B cell (primary cell): ENCODE results near the gene CCDC102A. TPM values are rescaled to one million over a fixed set of nuclear protein-coding genes. Genes with fewer than 3 reads are reported as not detected.

Source experiments
- ATAC-seq: fragments of 200-7000 bp; cut with Tn5 transposase; one replicate; pipeline ENCODE4 v1.10.0; 2021; ENCODE audit warnings: low read depth, mild to moderate bottlenecking, moderate number of reproducible peaks, moderate library complexity
- CTCF ChIA-PET: fragments of 350-600 bp; sonication (Branson Sonifier 250); formaldehyde crosslinking; loops from one replicate; lab custom pipeline; 2021; ENCODE audit warnings: antibody characterized with exemption, inconsistent platforms; lab: Charles Lee
- POLR2A ChIA-PET: fragments of 350-600 bp; sonication (Branson Sonifier 250); formaldehyde crosslinking; loops from one replicate; lab custom pipeline; 2021; ENCODE audit warnings: antibody characterized with exemption; lab: Charles Lee
- DNase-seq: peaks from one replicate; pipeline ENCODE4 v3.0.0; 2013
- H2AFZ ChIP-seq: 2 replicates; pipeline ENCODE4 v1.6.1; 2012; ENCODE audit warnings: mild to moderate bottlenecking, low read depth, low read length; ENCODE audit not compliant: insufficient read depth, poor library complexity, severe bottlenecking
- H3K27ac ChIP-seq, 2 donors: 1 replicate in 1 of 2; 2 replicates in 1 of 2; pipeline ENCODE4 v1.5.1; 2012 to 2013; ENCODE audit warnings: low read length in 2 of 2, mild to moderate bottlenecking in 2 of 2, moderate library complexity in 1 of 2
- H3K27me3 ChIP-seq, 4 experiments: fragments of 200-600 bp in 1 of 4; sonication (generic) in 1 of 4; replicated peaks in 1 of 4; 1 replicate in 2 of 4; 2 replicates in 2 of 4; pipeline versions ENCODE4 v1.6.1 to v1.7.0; 2013 to 2016; ENCODE audit warnings: low read length in 3 of 4, mild to moderate bottlenecking in 2 of 4, mixed read lengths in 1 of 4, moderate library complexity in 1 of 4; ENCODE audit not compliant: insufficient read depth in 4 of 4, control insufficient read depth in 3 of 4; ENCODE audit errors: control extremely low read depth in 1 of 4
- H3K36me3 ChIP-seq, 2 experiments: replicated peaks in 1 of 2; 1 replicate in 1 of 2; 2 replicates in 1 of 2; pipeline versions ENCODE4 v1.6.1 to v1.7.1; 2013; ENCODE audit warnings: low read length in 1 of 2; ENCODE audit not compliant: insufficient read depth in 2 of 2, control insufficient read depth in 1 of 2; ENCODE audit errors: control extremely low read depth in 1 of 2, extremely low read depth in 1 of 2
- H3K4me1 ChIP-seq, 2 donors: fragments of 200-600 bp in 1 of 2; sonication (generic) in 1 of 2; 1 replicate in 1 of 2; 2 replicates in 1 of 2; pipeline versions ENCODE4 v1.5.1 to v1.6.1; 2013 to 2017; ENCODE audit warnings: low read length in 2 of 2; ENCODE audit not compliant: control insufficient read depth in 2 of 2, insufficient read depth in 2 of 2
- H3K4me2 ChIP-seq: replicated peaks from 2 replicates; pipeline ENCODE3; 2012; ENCODE audit warnings: mild to moderate bottlenecking, low read depth, low read length; ENCODE audit not compliant: poor library complexity, severe bottlenecking
- H3K4me3 ChIP-seq, 5 experiments: fragments of 200-600 bp in 1 of 5; sonication (generic) in 1 of 5; 1 replicate in 3 of 5; 2 replicates in 2 of 5; pipeline versions ENCODE4 v1.5.1 to v1.7.0; 2011 to 2016; ENCODE audit warnings: low read length in 4 of 5, mild to moderate bottlenecking in 4 of 5, low read depth in 2 of 5, control low read depth in 1 of 5, moderate library complexity in 1 of 5; ENCODE audit not compliant: insufficient read depth in 1 of 5; ENCODE audit errors: control extremely low read depth in 1 of 5, extremely low read depth in 1 of 5
- H3K79me2 ChIP-seq: fragments of 200-600 bp; sonication (generic); one replicate; pipeline ENCODE4 v1.6.0; 2016; ENCODE audit warnings: low read length; ENCODE audit not compliant: control insufficient read depth, insufficient read depth
- H3K9ac ChIP-seq: fragments of 200-600 bp; sonication (generic); 2 replicates; pipeline ENCODE4 v1.6.1; 2017; ENCODE audit warnings: mild to moderate bottlenecking, low read length, moderate library complexity
- H3K9me3 ChIP-seq, 3 donors: one replicate each; pipeline versions ENCODE4 v1.6.1 to v1.7.1; 2013; ENCODE audit warnings: low read length in 2 of 3; ENCODE audit not compliant: control insufficient read depth in 2 of 3, insufficient read depth in 1 of 3; ENCODE audit errors: control extremely low read depth in 1 of 3
- H4K20me1 ChIP-seq: 2 replicates; pipeline ENCODE4 v1.6.0; 2012; ENCODE audit warnings: mild to moderate bottlenecking, low read length; ENCODE audit not compliant: insufficient read depth, control insufficient read depth, poor library complexity, severe bottlenecking
- H3K27ac Mint-ChIP-seq: one replicate; pipeline ENCODE4 v1.8.0; 2021; ENCODE audit warnings: mixed read lengths
- H3K27me3 Mint-ChIP-seq: one replicate; pipeline ENCODE4 v1.8.0; 2021; ENCODE audit warnings: mixed read lengths
- H3K4me1 Mint-ChIP-seq: one replicate; pipeline ENCODE4 v1.8.0; 2021; ENCODE audit warnings: mixed read lengths
- H3K4me3 Mint-ChIP-seq: one replicate; pipeline ENCODE4 v1.8.0; 2021; ENCODE audit warnings: mixed read lengths
- H3K9me3 Mint-ChIP-seq: one replicate; pipeline ENCODE4 v1.8.0; 2022; ENCODE audit warnings: mixed read lengths; ENCODE audit not compliant: insufficient read depth
- CTCF ChIP-seq: fragments of 200-600 bp; IDR thresholded peaks from one replicate; pipeline ENCODE4 v1.8.0; 2022; ENCODE audit warnings: antibody characterized with exemption, mild to moderate bottlenecking
- EZH2 ChIP-seq: IDR thresholded peaks from 2 replicates; pipeline ENCODE4 v1.6.1; 2012; ENCODE audit warnings: borderline replicate concordance, low read depth, mild to moderate bottlenecking, moderate library complexity, low read length; ENCODE audit not compliant: insufficient read depth, poor library complexity, severe bottlenecking
- WGBS: methylation state at CpG from one replicate; pipeline ENCODE4 v1.1.5; 2013; ENCODE audit warnings: missing lambda C conversion rate; ENCODE audit not compliant: insufficient coverage; 5-methylcytosine and 5-hydroxymethylcytosine counted together
- intact Hi-C: fragments of 100-400 bp; cut with micrococcal nuclease; formaldehyde crosslinking; loops from one replicate; pipeline ENCODE4 v1.10.0; 2022
- polyA plus RNA-seq: library from polyadenylated mRNA; depleted of rRNA; stranded (reverse); fragments of >200 nt; gene quantifications from 2 replicates; pipeline ENCODE4 v1.2.3, GENCODE V29; 2012
- total RNA-seq, 2 donors: library from RNA; stranded (reverse); fragments of 120-200 nt in 1 of 2; gene quantifications; 1 replicate in 1 of 2; 2 replicates in 1 of 2; pipeline versions ENCODE4 v1.2.3 to v1.2.4, GENCODE V29; 2013 to 2022

Gene CCDC102A
- total and polyA plus RNA-seq, 2 donors (not counting 1 experiment from before 2014, with no cell fraction given): 14.5 to 14.7 TPM

DNA sequence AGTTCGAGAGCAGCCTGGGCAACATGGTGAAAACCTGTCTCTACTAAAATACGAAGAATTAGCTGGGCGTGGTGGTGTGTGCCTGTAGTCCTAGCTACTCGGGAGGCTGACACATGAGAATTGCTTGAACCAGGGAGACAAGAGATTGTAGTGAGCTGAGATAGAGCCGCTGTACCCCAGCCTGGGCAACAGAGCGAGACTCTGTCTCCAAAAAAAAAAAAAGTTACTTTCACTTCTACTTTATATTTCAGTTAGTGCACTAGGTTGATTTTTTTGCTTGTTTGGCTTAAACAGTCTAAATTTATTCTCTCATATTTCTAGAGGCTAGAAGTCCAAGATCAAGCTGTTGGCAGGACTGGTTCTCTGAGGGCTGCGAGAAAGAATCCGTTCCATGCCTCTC lies 13.4 kb downstream of the CCDC102A start:
- H3K9me3 ChIP-seq: peaks cover 0 to 4% (median 0%) of the 10 kb centered on the region in 3 donors
- peak overlapping the region; percentile 69 for H3K4me2 ChIP-seq
- WGBS: 66% methylated on average over 4 of the region's 8 CpGs
- intact Hi-C loops: loop anchor here (1.0 to 2.0 kb wide), 2 partner anchors 12 to 22 kb away; no protein-coding TSS in a partner anchor
- TF ChIP-seq CTCF: no peak
- TF ChIP-seq EZH2: no peak
- ChIA-PET POLR2A (interaction anchor here (0.6 to 1.3 kb wide), 7 partner anchors 8 to 222 kb away, joined by 3 to 5 read pairs (median 4); partner anchors contain the start of gene POLR2C), CTCF (interaction anchor here (0.7 to 7.8 kb wide), 14 partner anchors 10 to 720 kb away, joined by 4 to 111 read pairs (median 6); partner anchors contain the start of genes ADGRG5, CCDC102A and POLR2C)
- ATAC-seq: peak; percentile 80
- H4K20me1 ChIP-seq: no peaks in the 10 kb centered on the region
- peaks cover 0 to 19% of the 10 kb centered on the region in 2 experiments for H3K36me3 ChIP-seq
- peak overlapping the region; percentile 91 for H3K27ac Mint-ChIP-seq
- H3K4me3 Mint-ChIP-seq: peak overlapping the region; percentile 77
- H3K9ac ChIP-seq: peak overlapping the region; percentile 30
- peaks cover 28% of the 10 kb centered on the region for H3K79me2 ChIP-seq
- H3K4me1 Mint-ChIP-seq: peaks cover 44% of the 10 kb centered on the region
- H3K4me3 ChIP-seq: peak overlapping the region in 4 of 5 experiments; percentile 23 to 54 (median 32)
- peak overlapping the region; percentile 21 for H2AFZ ChIP-seq
- H3K9me3 Mint-ChIP-seq: no peaks in the 10 kb centered on the region
- H3K27me3 ChIP-seq: no peaks in the 10 kb centered on the region
- H3K27ac ChIP-seq: peak overlapping the region; percentile 55 to 57
- peak; percentile 64 for DNase-seq
- no peaks in the 10 kb centered on the region for H3K27me3 Mint-ChIP-seq
- H3K4me1 ChIP-seq: peaks cover 26 to 43% of the 10 kb centered on the region in 2 donors

DNA sequence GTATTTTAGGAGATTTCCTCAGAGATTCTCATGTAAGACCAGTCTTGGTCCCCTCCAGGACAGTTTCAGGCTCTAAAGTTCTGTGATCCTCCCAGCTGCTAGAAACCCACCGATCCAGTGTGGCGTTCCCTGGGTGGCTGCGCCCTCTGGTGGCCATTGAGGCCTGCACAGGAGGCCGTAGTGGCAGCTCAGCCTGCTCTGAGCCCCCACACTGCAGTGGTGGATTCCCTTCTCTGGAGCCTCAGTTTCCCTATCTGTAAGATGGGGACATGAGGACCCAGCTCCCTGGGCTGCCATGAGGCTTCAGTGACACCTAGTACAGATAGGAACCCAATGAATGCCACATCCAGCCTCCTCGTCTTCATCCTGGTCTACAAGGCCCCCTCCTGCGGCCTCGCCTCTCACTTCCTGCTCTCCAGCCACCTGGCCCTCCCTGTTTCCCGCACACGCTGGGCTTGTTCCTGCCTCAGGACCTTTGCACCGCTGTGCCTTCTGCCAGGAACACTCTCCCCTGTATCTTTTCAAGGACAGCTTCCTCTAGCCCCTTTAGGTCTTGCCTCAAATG lies 16.5 kb downstream of the CCDC102A start:
- 27% methylated on average over 10 of the region's 10 CpGs for WGBS
- peak; percentile 83 for DNase-seq
- Histone ChIP-seq H2AFZ (no peak overlapping the region), H3K27ac (no peak overlapping the region), H3K27me3 (no peaks in the 10 kb centered on the region), H3K4me1 (peaks cover 26 to 39% of the 10 kb centered on the region in 2 donors), H3K4me3 (no peak overlapping the region), H4K20me1 (no peaks in the 10 kb centered on the region), H3K9me3 (peaks cover 0 to 4% (median 0%) of the 10 kb centered on the region in 3 donors), H3K9ac (no peak overlapping the region), H3K79me2 (peaks cover 17% of the 10 kb centered on the region), H3K36me3 (peaks cover 0 to 19% of the 10 kb centered on the region in 2 experiments), H3K4me2 (peak overlapping the region; percentile 8)
- no peaks in the 10 kb centered on the region for H3K9me3 Mint-ChIP-seq
- ChIA-PET POLR2A (interaction anchor here (0.5 kb wide), 1 partner anchor 103 kb away, joined by 6 read pairs; no protein-coding TSS in a partner anchor), CTCF (interaction anchor here (0.6 to 7.8 kb wide), 44 partner anchors 8 to 426 kb away, joined by 3 to 111 read pairs (median 5); partner anchors contain the start of genes ADGRG5, CCDC102A, CIAPIN1 and COQ9)
- no peak overlapping the region for H3K27ac Mint-ChIP-seq
- TF ChIP-seq EZH2 (no peak), CTCF (peak; percentile 98)
- intact Hi-C loops: loop anchor here (1.0 kb wide), 3 partner anchors 56 to 220 kb away; no protein-coding TSS in a partner anchor
- no peaks in the 10 kb centered on the region for H3K27me3 Mint-ChIP-seq
- peak; percentile 76 for ATAC-seq
- H3K4me1 Mint-ChIP-seq: peaks cover 38% of the 10 kb centered on the region
- no peak overlapping the region for H3K4me3 Mint-ChIP-seq
